ENCODE results near the gene CFAP161.

The CFAP161 gene

DNA sequence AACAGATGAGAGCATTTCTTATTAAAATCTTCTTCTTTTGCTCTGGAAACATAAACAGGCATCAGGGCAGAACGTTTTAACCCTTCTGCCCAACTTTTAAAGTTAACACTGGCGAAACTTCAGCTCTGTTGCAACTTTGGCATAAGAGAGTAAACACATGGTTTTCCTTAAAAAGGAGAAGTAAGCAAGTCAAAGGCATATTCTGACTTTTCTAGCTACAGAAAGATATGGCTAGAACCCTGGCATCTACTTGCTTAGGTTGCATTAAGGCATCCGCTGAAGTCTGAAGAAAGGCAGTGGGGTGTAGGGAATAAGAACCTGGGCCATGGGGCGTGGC lies 49.3 kb downstream of the CFAP161 start:
- no peak for DNase-seq (ENCODE audit: low read depth in 3 of 3)

DNA sequence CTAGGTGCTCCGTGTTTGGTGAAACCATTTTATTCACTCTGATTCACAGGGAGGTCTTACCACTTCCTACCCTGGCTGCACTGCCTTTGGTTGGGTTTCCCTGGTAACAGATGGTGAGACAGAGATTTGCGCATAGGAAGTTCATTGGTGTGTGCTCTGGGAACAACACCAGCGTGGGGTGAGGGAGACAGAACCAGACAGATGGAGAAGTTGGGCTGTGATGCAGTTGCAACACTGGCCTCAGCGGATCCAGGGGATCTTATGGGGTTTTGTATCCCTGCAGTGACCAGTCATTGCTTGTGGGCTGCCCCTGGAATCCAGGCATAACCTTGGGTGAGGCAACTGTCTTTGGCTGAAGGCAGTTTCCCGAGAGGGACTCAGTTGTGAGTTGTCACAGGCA lies 50.1 kb downstream of the CFAP161 start:
- DNase-seq (ENCODE audit: low read depth in 3 of 3), result no peak

DNA sequence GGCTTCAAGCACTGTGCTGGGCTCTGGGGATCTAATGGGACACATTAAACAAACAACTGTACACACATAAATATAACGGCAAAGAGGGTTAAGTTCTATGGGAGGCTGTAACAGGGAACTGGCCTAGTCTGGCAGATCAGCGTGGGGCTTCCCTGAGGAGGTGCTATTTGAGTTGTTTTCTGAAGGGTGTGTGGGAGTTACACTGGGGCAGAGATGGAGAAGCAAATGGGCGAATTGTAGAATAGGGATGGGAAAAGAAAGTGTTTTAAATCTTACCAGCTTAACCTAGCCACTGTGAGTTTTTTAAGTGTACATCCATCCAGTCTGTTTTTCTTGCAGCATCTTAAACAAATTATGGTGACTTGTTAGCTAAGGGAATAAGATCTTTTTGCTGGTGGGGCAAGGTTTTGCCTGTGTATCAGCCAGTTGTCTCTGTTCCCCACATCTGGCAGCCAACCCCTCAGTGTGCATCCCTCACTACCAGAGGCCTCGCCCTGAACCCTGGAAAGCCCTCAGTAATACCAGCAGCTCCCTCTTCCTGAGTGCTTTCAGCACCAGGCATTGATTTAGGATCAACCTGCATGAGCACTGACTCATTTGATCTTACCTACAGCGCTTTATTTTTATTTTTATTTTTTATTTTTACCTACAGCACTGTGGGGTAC lies 51.7 kb downstream of the CFAP161 start:
- no peak for DNase-seq (ENCODE audit: low read depth in 3 of 3)

DNA sequence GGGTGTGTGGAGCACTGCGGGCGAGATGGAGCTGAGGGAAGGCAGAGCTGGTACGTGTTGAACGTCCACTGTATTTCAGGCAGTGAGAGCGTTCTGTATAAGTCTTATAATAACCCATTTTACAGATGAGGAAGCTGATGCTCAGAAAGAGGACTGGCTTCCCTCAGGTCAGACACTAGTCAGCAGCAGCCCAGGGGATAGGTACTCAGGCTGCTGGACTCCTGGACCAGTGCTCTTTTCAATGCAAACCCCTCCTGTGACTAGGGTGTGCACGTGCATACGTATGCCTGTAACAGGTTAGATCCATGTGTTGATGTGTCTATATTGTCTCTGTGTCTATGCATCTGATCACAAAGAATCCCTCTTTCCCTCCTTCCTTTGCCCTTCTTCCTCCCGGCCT lies 54.3 kb downstream of the CFAP161 start:
- no peak for DNase-seq (ENCODE audit: low read depth in 3 of 3)

DNA sequence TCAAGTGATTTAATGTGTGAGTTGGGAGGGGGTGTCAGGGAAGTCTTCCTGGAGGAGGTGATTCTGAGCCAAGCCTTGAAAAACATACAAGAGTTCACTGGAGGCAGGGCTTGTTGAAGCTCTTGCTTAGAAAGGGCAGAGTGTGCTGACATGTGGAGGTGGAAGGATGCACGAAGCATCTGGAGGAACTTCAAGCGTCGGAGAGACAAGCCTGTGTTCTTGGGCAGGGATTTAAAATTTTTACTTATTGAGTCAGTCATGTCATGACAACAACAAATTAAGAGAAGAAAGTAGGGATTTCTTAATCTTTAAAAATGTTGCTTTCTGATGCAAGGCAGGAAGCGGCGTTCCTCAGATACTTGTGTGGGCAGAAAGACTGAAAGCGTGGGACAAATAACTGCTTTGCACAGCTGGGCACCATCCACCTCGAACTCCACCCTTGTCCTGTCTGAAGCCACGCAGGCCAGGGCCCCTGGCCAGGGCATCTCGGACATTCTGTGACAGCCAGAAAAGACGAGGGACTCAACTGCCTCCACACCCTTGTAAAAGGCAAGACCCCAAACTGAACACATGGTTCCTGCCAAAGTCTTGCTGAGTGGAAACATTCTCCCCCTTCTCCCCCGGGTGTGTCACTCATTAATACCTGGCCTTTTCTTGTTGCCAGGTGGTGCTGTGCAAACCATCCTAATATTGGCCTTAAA lies 55.7 kb downstream of the CFAP161 start:
- DNase-seq (ENCODE audit: low read depth in 3 of 3), result no peak

DNA sequence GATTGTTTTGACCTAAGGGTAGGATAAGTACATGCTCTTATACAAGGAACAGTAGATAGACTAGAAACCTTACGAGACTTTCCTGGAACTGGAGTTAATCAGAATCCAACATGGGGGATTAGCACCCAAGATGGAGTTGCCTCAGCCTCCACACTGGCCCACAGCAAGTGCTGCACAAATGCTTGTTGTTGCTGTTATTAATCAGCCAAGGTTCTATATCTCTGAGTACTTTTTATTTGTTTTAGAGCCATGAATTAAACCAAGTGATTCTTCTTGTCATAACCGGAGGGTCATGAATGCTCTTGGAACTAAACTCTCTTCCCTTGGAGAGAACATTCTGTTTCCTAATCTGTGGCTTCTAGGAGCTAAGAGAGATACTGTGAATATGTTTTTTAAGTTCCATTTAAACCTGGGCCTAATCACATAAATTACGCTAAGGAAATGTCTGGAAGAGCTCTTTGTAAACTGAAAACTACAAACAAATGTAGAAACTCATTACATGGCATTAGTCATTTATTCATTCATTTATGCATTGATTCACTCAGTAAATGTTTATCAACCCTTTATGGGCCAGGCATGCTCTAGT lies 56.9 kb downstream of the CFAP161 start:
- no peak for DNase-seq (ENCODE audit: low read depth in 3 of 3)

DNA sequence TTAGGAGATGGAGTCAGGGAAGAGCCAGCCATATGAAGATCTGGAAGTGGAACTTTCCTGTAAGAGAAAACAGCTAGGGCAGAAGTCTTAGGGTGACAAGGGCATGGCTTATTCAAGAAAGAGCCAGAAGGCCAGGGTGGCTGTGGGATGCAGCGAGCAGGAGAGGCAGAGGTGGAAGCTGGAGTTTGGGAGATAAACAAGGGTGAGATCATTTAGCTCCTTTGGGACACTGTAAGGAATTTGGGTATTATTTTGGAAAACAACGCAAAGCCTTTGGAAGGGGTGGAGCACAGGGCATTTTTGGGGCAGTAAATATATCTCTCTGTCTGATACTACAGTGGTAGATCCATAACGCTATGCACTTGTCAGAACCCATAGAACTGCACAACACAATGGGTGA lies 57.6 kb downstream of the CFAP161 start:
- no peak for DNase-seq (ENCODE audit: low read depth in 3 of 3)

DNA sequence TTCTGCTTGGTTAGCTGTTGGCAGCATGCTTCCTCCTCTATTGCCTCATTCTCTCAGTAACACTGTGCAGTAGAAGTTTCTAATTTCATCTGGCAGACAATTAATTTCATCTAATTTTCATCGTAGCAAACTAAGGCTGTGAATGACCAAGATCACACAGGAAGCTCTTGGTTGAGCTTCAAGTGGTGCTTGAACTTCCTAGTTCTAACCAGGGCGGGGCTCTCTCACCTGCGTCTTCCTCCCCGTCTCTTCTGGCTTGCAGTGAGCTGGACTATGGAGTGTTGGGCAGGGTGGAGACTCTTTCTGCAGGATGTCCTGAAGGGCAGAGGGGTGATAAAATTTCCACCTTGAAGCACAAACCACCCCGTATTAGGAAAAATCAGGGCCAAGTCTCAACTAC lies 60.7 kb downstream of the CFAP161 start:
- no peak for DNase-seq (ENCODE audit: low read depth in 3 of 3)

DNA sequence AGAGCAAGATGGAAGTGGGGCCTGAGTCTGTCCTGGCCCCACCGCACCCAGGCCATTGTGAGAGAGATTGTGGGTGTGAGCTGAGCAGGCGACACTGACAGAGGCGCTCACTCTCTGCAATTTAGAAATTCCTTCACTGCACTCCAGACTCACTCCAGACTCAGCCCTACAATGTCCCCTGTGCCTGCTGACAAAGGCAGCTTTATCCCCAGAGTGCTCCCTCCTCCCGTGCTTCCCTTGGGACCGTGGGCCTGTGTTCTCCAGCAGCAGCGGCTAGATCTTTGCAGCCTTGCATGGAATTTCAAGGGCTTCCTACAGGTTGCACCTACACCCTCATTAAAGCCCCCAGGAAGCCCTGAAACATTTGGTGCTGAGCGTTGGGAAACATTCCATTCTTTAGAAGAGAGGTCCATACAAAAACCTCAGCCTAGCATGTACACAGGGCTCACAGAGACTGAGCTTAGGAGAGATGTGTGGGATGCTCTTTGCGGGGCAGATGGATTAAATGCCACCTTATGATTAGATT lies 61.3 kb downstream of the CFAP161 start:
- DNase-seq (ENCODE audit: low read depth in 3 of 3), result no peak

DNA sequence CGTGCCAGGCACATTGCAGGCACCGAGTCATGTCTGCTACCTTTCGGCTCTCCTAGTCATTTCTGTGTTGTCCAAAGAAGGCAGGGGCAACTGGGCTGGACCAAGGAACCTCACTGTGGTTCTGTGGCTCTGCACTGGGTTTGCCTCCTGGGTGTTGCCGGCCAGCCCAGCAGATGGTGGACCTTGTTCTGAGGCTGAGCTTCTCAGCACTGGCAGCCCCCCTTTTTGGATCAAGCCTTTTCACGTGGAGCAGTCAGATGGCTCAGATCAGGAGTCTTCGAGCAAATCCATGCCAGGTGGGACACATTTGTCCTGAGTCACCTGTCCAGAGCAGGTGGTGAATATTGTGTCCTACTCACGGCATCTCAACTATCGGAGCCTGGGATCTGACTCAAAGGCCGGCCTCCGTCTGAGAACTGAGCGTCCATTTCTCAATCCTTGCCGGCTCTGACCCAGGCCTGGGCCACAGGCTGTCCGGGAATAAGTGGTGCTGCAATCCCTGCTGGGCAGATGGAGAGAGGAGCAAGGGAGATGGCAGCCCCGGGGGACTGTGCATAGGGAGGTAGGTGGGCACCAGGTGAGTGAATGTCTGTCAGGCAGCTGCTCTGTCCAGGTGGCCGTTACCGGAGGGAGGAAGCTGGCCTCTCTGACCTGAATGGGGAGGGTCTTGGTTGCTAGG lies 62.6 kb downstream of the CFAP161 start, which contains the start of gene IL16:
IL16 (plus strand) TSS at position 304 of the 679 bp plus-strand sequence. CDS start 28,521 bp downstream, outside the sequence.
- DNase-seq (ENCODE audit: low read depth in 3 of 3), result no peak

DNA sequence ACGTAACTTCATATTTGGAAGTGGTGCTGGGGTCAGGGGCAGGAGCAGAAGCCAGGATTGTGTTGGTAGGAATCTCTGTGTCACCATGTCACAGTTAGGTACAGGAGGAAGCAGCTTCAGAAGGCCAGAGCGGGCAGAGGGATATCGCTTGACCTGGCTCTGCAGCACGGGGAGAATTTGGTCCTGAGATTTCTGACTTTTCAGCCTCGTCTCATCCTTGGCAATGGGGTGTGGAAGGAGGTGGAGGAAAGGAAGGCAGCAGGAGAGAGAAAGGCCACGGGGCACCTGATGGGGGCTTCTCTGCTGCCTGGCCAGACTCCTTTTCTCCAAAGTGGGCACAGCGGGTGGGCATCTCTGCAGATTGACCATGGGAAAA lies 63.2 kb downstream of the CFAP161 start:
- no peak for DNase-seq (ENCODE audit: low read depth in 3 of 3)

DNA sequence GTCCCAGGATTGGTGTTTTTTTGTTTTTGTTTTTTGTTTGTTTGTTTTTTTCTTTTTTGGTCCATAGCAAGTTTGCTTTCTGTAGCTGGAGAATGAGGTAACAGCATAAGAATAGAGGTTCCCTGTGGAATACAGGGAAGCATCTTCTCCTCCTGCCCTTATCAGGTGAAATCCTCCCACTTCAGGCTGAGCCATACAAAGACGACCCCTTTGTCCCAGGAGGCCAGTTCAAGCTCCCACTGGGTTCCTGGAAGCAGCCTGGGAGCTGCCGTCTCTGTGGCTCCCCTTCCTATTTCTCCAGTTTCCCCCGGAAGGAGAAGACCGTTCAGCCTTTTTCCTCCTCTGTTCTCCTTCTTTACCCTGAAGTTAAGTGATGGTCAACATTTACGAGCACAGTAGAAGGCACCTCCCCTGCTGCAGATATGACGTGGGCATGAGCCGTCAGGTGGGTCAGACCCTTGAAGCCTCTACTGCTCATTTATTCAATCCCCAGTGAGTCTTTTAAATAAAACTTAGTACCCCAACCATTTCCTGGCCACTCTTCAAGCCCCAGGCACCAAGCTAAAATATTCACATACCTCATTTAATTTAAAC lies 63.7 kb downstream of the CFAP161 start:
- DNase-seq (ENCODE audit: low read depth in 3 of 3), result no peak
